GM19455 (cell line): ENCODE measurements around the gene PDE5A.

Experiments
- ATAC-seq: cut with Tn5 transposase; IDR thresholded peaks from one replicate; pipeline ENCODE4 v1.9.1; 2021; ENCODE audit not compliant: unreplicated experiment

The PDE5A gene

DNA sequence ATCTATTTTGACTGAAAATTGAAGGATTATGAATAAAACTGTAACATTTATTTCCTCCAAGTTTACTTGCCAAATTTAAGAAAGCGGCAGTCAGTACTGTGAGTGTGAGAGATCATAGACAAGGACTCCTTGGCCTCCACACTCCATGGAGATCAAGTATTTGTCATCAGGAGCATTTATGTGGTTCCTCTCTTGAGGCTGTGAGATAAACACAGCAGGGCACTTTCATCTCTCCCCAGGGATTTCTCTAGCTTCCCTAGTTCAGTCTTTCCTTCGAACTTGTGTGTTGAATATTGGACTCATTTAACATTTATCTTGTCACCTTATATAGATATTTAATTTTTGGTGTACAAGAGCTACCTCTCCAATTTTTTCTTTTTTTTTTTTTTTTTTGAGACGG lies 40.8 kb downstream of the PDE5A start:
- ATAC-seq, result no peak

- no peak for ATAC-seq
Measured at GRCh38 chr4:119585771-119586170, 42.8 kb downstream of the PDE5A start.

DNA sequence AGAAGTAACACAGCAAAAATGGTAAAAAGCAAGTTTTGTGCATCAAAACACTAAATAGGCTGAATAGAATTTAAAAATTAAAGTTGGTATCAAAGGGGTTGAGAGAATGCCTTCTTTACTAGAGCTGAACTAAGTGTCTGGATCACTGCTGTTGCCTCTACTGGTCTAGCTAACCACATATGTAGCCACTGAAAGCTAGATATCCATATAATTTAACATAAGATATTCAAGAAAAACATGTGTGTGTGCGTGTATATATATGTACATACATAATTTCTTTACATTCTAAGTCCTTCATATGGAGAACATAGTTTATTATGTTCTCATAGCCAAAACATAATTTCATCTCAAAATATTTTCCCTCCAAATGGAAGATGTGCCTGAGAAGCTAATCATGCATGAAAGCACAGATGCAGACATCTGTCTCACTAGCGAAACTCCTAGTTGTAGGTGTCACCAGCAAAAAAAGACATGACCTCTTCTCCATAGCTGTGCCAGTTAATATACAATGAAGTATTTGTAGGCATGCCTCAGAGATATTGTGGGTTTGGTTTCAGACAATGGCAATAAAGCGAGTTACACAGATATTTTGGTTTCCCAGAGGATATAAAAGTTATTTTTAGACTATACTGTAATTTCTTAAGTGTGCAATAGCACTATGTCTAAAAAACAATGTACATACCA lies 47.3 kb downstream of the PDE5A start:
- ATAC-seq, result no peak

DNA sequence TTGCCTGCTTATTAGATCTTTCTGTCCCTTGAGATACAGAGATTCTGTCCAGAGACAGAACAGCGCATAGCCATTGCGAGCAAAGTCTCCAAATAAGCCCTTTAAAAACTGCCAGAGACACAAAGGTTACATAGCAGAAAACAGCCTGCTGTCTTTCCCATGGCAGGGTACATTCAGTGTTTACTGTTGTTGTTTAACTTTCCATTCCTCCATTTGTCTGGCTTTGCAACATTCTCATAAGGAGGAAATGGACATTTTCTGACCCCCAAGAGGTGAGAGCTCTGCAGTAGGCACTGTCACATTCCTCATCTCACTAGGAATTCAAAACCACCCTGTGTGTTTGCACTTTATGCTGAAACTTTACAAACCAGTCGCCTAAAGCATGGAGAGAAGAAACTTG lies 48.3 kb downstream of the PDE5A start:
- no peak for ATAC-seq

- ATAC-seq, result no peak
Measured at GRCh38 chr4:119579823-119580222, 48.8 kb downstream of the PDE5A start.

DNA sequence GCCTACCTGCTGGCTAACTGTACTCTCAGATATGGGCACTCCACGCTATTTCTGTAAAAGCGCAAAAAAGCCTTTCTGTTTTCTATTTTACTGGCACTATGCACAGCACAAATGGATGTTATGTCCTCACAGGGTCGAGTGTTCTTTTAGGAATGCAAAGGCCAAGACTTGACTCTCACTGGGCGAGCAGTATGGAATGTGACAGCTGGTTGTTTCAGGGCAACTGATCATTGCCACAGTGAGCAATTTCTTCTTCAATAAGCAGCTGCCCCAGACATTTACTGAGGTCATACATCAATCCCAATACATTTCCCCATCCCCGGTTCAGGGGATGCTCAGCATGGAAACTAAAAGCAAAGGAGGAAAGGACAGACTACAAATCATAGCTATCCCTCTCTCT lies 58.2 kb downstream of the PDE5A start:
- no peak for ATAC-seq

DNA sequence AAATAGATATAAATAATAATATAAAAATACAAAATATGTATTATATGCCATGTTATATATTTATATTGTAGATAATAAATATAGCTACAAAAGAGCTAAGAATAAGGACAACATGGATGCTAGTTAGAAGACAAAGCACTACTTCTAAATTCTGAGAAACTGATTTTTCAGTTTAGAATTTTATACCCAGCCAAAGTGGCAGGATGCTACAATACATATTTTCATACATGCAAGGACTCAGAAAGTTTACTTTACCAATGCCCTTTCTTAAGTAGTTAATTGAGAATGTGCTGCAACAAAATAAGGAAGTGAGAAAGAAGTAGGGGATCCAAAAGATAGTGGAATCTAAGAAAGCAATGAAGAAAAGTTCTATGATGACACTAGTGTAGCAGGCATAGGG lies 64.5 kb downstream of the PDE5A start:
- no peak for ATAC-seq

- no peak for ATAC-seq
Measured at GRCh38 chr4:119559044-119559647, 69.5 kb downstream of the PDE5A start.

DNA sequence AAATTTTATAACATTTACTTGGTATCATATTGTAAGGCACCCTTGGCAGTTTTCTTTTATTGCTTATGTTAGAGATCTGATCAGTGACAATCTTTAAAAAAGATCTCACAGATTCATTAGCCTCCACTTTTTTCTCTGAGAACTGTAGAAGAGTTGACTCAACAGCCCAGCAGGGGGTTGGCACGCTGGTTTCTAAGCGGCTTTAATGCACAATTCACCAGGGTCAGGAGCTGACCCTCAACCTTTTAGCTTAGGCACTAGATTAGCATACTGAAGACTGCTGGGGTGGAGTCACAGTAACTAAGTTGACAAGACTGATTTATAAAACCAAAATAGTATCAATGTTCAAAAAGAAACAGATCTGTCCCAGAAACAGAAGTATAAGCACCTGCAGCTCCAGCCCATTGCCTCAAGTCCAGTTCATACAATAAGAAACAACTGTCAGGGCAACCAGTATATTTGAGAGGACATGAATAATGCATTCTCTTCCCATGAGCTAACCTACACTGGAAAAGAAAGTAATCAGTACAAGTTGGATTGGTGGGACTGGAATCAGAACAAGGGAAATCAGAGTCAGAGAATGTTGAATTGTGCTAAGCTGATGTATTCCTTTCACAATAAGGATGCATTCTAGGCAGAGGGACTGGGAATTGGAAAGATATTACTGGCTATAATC lies 77.6 kb downstream of the PDE5A start:
- ATAC-seq, result no peak

GRCh38 chr4:119549639-119550038 lies 79.0 kb downstream of the PDE5A start:
- ATAC-seq, result no peak

- ATAC-seq, result no peak
Measured at GRCh38 chr4:119543779-119544178, 84.8 kb downstream of the PDE5A start.

DNA sequence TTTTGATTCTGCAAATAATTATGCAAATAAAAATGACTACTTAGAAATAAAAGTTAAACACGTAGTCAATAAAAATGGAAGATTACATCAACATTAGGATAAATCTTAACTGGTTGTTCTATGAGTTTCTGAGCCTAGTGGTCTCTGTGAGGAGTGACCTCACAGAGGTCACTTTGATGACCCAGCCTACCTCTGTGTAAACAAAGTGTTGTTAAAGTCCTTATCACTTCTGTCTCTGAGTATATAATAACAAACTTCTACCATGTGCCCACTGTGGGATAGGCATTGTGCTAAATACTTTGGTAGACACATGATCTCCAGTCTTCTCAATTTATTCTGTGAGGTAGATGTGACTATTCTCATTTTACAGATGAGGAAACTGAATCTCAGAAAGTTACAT lies 85.4 kb downstream of the PDE5A start:
- ATAC-seq, result no peak

DNA sequence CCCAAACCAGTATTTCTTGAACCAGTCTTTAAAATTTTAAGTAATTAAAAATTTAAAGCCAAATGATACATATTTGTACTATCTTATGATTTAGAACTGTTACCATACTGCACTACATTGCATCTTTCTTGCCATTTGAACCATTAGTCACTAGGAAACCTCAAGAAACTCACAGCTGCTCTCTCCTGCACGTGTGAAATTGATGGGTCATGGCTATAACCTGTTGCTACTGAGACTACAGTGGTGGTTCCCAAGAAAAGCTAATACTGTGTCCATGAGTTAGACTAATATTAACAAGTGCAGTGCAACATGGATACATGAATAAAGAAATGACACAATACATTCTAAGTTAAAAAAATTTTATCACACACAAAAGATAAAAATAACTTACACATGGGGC lies 88.4 kb downstream of the PDE5A start:
- no peak for ATAC-seq

DNA sequence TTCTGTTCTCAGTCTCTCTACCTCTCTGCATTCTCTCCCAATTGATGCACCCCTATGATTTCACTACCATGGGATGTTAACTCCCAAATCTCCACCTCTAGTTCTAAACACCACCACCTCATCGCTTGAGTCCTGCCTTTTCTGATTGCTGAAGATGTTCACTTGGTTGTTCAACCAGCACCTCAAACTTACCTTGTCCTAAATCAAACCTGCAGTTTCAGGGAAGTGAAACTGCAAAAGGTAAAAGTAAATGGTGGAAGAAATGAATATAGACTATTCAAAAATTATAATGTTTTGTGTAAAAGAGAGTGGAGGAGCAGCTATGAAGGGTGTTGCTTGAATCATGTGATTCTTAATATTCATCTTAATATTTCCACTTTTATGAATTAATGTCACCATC lies 91.0 kb downstream of the PDE5A start:
- ATAC-seq, result no peak

DNA sequence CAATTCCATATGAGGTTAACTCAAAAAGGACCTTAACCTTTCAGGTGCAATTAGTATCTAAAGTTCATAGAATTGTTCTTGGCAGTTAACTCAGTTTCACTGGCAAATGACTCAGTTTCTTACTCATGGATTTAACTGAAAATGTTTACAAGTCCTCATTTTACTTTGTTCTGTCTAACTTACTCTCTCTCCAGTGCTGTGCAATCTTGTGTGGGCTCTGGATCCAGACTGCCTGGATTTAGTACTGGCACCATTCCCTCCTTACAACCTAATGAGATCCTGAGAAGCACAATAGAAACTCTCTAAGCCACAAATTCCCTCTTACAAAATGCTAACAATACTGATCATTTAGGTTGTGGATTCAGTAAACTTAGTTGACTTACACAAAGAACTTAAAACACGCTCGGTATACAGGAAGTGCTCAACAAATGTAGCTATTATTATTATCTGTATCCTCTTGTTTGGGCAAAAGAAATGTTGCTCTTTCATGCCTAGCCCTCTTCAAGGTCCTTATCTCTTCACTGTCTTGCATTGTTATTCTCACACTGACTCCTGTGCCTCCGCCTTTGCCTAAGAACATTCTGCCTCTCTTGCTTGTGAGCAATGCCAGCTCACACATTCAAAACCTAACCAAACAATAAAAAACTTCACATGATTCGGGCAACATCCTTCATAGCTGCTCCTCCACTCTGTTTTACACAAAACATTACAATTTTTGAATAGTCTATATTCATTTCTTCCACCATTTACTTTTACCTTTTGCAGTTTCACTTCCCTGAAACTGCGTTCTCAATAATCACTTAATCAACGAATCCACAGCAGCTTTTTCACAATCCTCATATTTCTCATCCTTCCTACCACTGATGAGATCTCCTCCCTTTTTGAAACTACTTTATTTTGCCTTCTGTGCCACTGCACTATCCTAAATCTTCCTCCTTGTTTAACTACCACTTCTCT lies 91.8 kb downstream of the PDE5A start:
- ATAC-seq, result no peak

- ATAC-seq, result no peak
Measured at GRCh38 chr4:119532319-119532718, 96.3 kb downstream of the PDE5A start.

- no peak for ATAC-seq
Measured at GRCh38 chr4:119529788-119530187, 98.8 kb downstream of the PDE5A start.

- ATAC-seq, result no peak
Measured at GRCh38 chr4:119526786-119527550, 101.6 kb downstream of the PDE5A start.

- ATAC-seq, result no peak
Measured at GRCh38 chr4:119525771-119526712, 102.6 kb downstream of the PDE5A start.
